GM12878 (cell line): ENCODE results near the gene NOM1. TPM values are rescaled to one million over a fixed set of nuclear protein-coding genes. Genes with fewer than 3 reads are reported as not detected.

ENCODE experiments used
- ATAC-seq: fragments of 200-7000 bp; cut with Tn5 transposase; 3 replicates; pipeline ENCODE4 v1.9.1; 2020; ENCODE audit warnings: mild to moderate bottlenecking, moderate library complexity
- BruUV-seq: library from RNA; stranded (reverse); fragments of 400-500 nt; replicated peaks from 2 replicates; lab custom pipeline; 2021; lab: Mats Ljungman, UMichigan
- CTCF ChIA-PET: fragments of 300-600 bp; sonication (Branson Sonifier 250); formaldehyde crosslinking; extraction: SDS; loops from one replicate; lab custom pipeline; 2021; ENCODE audit warnings: inconsistent platforms; lab: Yijun Ruan, JAX
- POLR2A ChIA-PET: fragments of 350-600 bp; formaldehyde crosslinking; extraction: SDS; loops from one replicate; lab custom pipeline; 2021; ENCODE audit warnings: inconsistent platforms; lab: Charles Lee
- RAD21 ChIA-PET: fragments of 300-600 bp; sonication (Branson Sonifier 250); formaldehyde crosslinking; loops from one replicate; lab custom pipeline; 2023; ENCODE audit warnings: antibody characterized with exemption; ENCODE audit not compliant: unreplicated experiment; lab: Charles Lee
- SMC1A ChIA-PET: fragments of 300-600 bp; sonication (Branson Sonifier 250); formaldehyde crosslinking; loops from one replicate; lab custom pipeline; 2023; ENCODE audit not compliant: unreplicated experiment, uncharacterized antibody; lab: Charles Lee
- DNase-seq: peaks from one replicate; pipeline ENCODE4 v3.0.0-alpha.2; 2011; ENCODE audit warnings: low read depth, low spot score
- FAIRE-seq: peaks from 3 replicates; lab custom pipeline; 2011; peaks lifted over from hg19 to GRCh38; lab: Jason Lieb, UNC
- H2AFZ ChIP-seq: 2 replicates; pipeline ENCODE4 v1.6.0; 2011; ENCODE audit warnings: low read depth, low read length, control low read depth; ENCODE audit not compliant: control insufficient read depth
- H3K27ac ChIP-seq: 2 replicates; pipeline ENCODE4 v1.5.1; 2011; ENCODE audit warnings: control low read depth; ENCODE audit not compliant: control insufficient read depth, insufficient read depth
- H3K27me3 ChIP-seq, 2 experiments: replicated peaks in 1 of 2; 2 replicates each; pipeline versions ENCODE4 v1.6.0 to v1.6.1; 2011; ENCODE audit warnings: low read length in 1 of 2; ENCODE audit not compliant: control insufficient read depth in 2 of 2, insufficient read depth in 2 of 2
- H3K36me3 ChIP-seq, 2 experiments: 2 replicates each; pipeline ENCODE4 v1.5.1; 2011; ENCODE audit warnings: low read length in 1 of 2; ENCODE audit not compliant: control insufficient read depth in 2 of 2, insufficient read depth in 2 of 2
- H3K4me1 ChIP-seq: 2 replicates; pipeline ENCODE4 v1.6.1; 2011; ENCODE audit warnings: mild to moderate bottlenecking, low read length, moderate library complexity, mixed read lengths; ENCODE audit not compliant: control insufficient read depth, insufficient read depth
- H3K4me2 ChIP-seq: 2 replicates; pipeline ENCODE4 v1.6.0; 2011; ENCODE audit warnings: control low read depth; ENCODE audit not compliant: control insufficient read depth, insufficient read depth
- H3K4me3 ChIP-seq: fragments of 200-600 bp; sonication (generic); 2 replicates; pipeline ENCODE4 v1.5.1; 2016
- H3K79me2 ChIP-seq: 2 replicates; pipeline ENCODE4 v1.6.0; 2011; ENCODE audit warnings: low read length; ENCODE audit not compliant: control insufficient read depth, insufficient read depth
- H3K9ac ChIP-seq: 2 replicates; pipeline ENCODE4 v1.8.0; 2011; ENCODE audit warnings: low read length, control low read depth, mixed read lengths; ENCODE audit not compliant: control insufficient read depth, insufficient read depth
- H3K9me3 ChIP-seq: replicated peaks from 3 replicates; pipeline ENCODE4 v1.5.1; 2011; ENCODE audit warnings: mild to moderate bottlenecking, low read length; ENCODE audit not compliant: control insufficient read depth, insufficient read depth
- H4K20me1 ChIP-seq: 2 replicates; pipeline ENCODE4 v1.6.0; 2011; ENCODE audit not compliant: control insufficient read depth, insufficient read depth
- BMI1 ChIP-seq: fragments of 450-650 bp; IDR thresholded peaks from 2 replicates; pipeline ENCODE4 v1.6.1; 2016; ENCODE audit warnings: mild to moderate bottlenecking, moderate library complexity, borderline replicate concordance
- ETV6 ChIP-seq, 2 experiments: fragments of 450-650 bp in 1 of 2; IDR thresholded peaks in 1 of 2; conservative IDR thresholded peaks in 1 of 2; 2 replicates each; pipeline ENCODE4 v1.6.1; 2014; ENCODE audit warnings: antibody characterized with exemption in 1 of 2, borderline replicate concordance in 1 of 2, low read depth in 1 of 2, mild to moderate bottlenecking in 1 of 2, moderate library complexity in 1 of 2
- POLR2AphosphoS5 ChIP-seq: IDR thresholded peaks from 2 replicates; pipeline ENCODE4 v1.6.1; 2011; ENCODE audit warnings: mild to moderate bottlenecking, low read length, inconsistent platforms
- RAD51 ChIP-seq: fragments of 450-650 bp; IDR thresholded peaks from 2 replicates; pipeline ENCODE4 v1.6.1; 2016; ENCODE audit warnings: moderate library complexity, mild to moderate bottlenecking, inconsistent platforms
- SMARCA5 ChIP-seq: fragments of 450-650 bp; IDR thresholded peaks from 2 replicates; pipeline ENCODE4 v1.6.1; 2017; ENCODE audit warnings: mild to moderate bottlenecking
- WRNIP1 ChIP-seq: IDR thresholded peaks from 2 replicates; pipeline ENCODE4 v1.6.1; 2011; ENCODE audit warnings: low read depth, low read length, improper control_type of control experiment, borderline replicate concordance
- ZNF622 ChIP-seq: fragments of 450-650 bp; IDR thresholded peaks from 2 replicates; pipeline ENCODE4 v1.6.1; 2017; ENCODE audit warnings: mild to moderate bottlenecking, inconsistent platforms
- ZZZ3 ChIP-seq: IDR thresholded peaks from 2 replicates; pipeline ENCODE4 v1.6.1; 2011; ENCODE audit warnings: low read depth; ENCODE audit not compliant: control insufficient read depth, insufficient read length
- WGBS: methylation state at CpG from one replicate; pipeline ENCODE4 v1.1.6; 2016; ENCODE audit warnings: low lambda C conversion rate; ENCODE audit not compliant: insufficient replicate concordance, insufficient coverage; ENCODE audit errors: missing lambda C conversion rate; 5-methylcytosine and 5-hydroxymethylcytosine counted together
- in situ Hi-C: fragments of 300-500 bp; cut with MboI; formaldehyde crosslinking; loops from 9 replicates; pipeline ENCODE4 v1.14.3; 2018; ENCODE audit warnings: mixed read lengths
- intact Hi-C: fragments of 100-400 bp; cut with micrococcal nuclease; formaldehyde crosslinking; loops from one replicate; pipeline ENCODE4 v1.14.2; 2022; ENCODE audit not compliant: unreplicated experiment
- polyA plus RNA-seq, 11 experiments: library from polyadenylated mRNA; depleted of rRNA in 4 of 11; unstranded in 6 of 11; stranded (reverse) in 5 of 11; fragments of >200 nt; fragmentation: Nextera tagmentation in 4 of 11; fragmentation: Illumina TruSeq in 1 of 11; extraction: Ambion mirVana in 4 of 11; extraction: Trizol in 1 of 11; gene quantifications; 1 replicate in 1 of 11; 2 replicates in 10 of 11; pipeline versions ENCODE4 v1.2.1 to v1.2.3, GENCODE V29; 2011 to 2016; ENCODE audit warnings: inconsistent platforms in 2 of 11, missing spikeins in 2 of 11, low read depth in 1 of 11
- total RNA-seq, 4 experiments: library from RNA; depleted of rRNA in 3 of 4; stranded (reverse); fragments of >200 nt in 3 of 4; fragmentation: Illumina TruSeq in 1 of 4; extraction: Trizol in 1 of 4; gene quantifications; 2 replicates each; pipeline versions ENCODE4 v1.2.1 to v1.2.3, GENCODE V29; 2013 to 2021
- TF ChIP-seq, protein P1 (sequence below): fragments of 150-350 bp; IDR thresholded peaks from 2 replicates; pipeline ENCODE4 v1.6.1; 2014; ENCODE audit warnings: mild to moderate bottlenecking, low read depth, low read length
- TF ChIP-seq, protein P2 (sequence below): fragments of 450-650 bp; formaldehyde crosslinking; IDR thresholded peaks from 2 replicates; pipeline ENCODE4 v1.4.0; 2020; ENCODE audit warnings: mild to moderate bottlenecking, moderate library complexity

The NOM1 gene
- total and polyA plus RNA-seq, 10 of the 15 experiments (the other 5 are each of a cell fraction or from before 2014, with no cell fraction given): 2.9 to 21.3 (median 17.8) TPM

DNA sequence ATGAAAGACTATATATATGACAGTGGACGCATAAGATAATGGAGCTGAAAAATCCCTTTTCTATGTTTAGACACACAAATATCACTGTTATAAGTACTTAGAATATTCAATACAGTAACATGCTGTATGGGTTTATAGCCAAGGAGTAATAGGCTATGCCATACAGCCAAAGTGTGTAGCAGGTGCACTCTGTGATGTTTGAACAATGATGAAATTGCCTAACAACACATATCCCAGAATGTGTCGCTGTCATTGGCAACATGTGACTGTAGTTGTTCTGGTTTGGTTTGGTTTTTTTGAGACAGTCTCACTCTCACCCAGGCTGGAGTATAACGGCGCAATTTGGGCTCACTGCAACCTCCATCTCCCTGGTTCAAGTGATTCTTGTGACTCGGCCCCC lies 26.1 kb downstream of the NOM1 start:
- Histone ChIP-seq H3K4me3 (no peak overlapping the region), H3K36me3 (peaks cover 0 to 2% of the 10 kb centered on the region in 2 experiments; a peak in 3 of 4 replicates), H3K9me3 (no peaks in the 10 kb centered on the region; the same call in 1 of the 3 replicates), H3K27ac (no peak overlapping the region), H3K4me2 (no peak overlapping the region), H3K79me2 (no peaks in the 10 kb centered on the region), H2AFZ (no peak overlapping the region), H3K4me1 (no peaks in the 10 kb centered on the region), H3K27me3 (no peaks in the 10 kb centered on the region), H3K9ac (no peak overlapping the region), H4K20me1 (no peaks in the 10 kb centered on the region)
- BruUV-seq: no TSS peak
- no peak for ATAC-seq
- intact Hi-C loops (no loop called here), in situ Hi-C loops (no loop called here)
- no peak for DNase-seq
- TF ChIP-seq POLR2AphosphoS5: no peak
- no peak for TF ChIP-seq ETV6 (conservative IDR thresholded peaks at IDR 0.05 in 1 of 2, IDR thresholded peaks at IDR 0.05 in 1 of 2; ENCODE audit: borderline replicate concordance in 1 of 2, low read depth in 1 of 2)
- TF ChIP-seq ZNF622: no peak
- TF ChIP-seq SMARCA5: no peak
- no peak for TF ChIP-seq ZZZ3
- TF ChIP-seq, protein P1, sequence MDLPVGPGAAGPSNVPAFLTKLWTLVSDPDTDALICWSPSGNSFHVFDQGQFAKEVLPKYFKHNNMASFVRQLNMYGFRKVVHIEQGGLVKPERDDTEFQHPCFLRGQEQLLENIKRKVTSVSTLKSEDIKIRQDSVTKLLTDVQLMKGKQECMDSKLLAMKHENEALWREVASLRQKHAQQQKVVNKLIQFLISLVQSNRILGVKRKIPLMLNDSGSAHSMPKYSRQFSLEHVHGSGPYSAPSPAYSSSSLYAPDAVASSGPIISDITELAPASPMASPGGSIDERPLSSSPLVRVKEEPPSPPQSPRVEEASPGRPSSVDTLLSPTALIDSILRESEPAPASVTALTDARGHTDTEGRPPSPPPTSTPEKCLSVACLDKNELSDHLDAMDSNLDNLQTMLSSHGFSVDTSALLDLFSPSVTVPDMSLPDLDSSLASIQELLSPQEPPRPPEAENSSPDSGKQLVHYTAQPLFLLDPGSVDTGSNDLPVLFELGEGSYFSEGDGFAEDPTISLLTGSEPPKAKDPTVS: no peak
- TF ChIP-seq BMI1: no peak
- TF ChIP-seq, protein P2, sequence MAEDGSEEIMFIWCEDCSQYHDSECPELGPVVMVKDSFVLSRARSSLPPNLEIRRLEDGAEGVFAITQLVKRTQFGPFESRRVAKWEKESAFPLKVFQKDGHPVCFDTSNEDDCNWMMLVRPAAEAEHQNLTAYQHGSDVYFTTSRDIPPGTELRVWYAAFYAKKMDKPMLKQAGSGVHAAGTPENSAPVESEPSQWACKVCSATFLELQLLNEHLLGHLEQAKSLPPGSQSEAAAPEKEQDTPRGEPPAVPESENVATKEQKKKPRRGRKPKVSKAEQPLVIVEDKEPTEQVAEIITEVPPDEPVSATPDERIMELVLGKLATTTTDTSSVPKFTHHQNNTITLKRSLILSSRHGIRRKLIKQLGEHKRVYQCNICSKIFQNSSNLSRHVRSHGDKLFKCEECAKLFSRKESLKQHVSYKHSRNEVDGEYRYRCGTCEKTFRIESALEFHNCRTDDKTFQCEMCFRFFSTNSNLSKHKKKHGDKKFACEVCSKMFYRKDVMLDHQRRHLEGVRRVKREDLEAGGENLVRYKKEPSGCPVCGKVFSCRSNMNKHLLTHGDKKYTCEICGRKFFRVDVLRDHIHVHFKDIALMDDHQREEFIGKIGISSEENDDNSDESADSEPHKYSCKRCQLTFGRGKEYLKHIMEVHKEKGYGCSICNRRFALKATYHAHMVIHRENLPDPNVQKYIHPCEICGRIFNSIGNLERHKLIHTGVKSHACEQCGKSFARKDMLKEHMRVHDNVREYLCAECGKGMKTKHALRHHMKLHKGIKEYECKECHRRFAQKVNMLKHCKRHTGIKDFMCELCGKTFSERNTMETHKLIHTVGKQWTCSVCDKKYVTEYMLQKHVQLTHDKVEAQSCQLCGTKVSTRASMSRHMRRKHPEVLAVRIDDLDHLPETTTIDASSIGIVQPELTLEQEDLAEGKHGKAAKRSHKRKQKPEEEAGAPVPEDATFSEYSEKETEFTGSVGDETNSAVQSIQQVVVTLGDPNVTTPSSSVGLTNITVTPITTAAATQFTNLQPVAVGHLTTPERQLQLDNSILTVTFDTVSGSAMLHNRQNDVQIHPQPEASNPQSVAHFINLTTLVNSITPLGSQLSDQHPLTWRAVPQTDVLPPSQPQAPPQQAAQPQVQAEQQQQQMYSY (CRISPR knock-in tag): no peak
- TF ChIP-seq WRNIP1: no peak
- no peak for TF ChIP-seq RAD51
- SMC1A ChIA-PET: no interaction called here
- CTCF ChIA-PET: no interaction called here
- RAD21 ChIA-PET: no interaction called here
- WGBS: 92% methylated on average over 5 of the region's 5 CpGs
- POLR2A ChIA-PET: interaction anchor here (0.6 kb wide), 1 partner anchor 120 kb away, joined by 3 read pairs; no protein-coding TSS in a partner anchor
- no peak for FAIRE-seq
